Measurements from ENCODE around the gene MYO9B.

DNA sequence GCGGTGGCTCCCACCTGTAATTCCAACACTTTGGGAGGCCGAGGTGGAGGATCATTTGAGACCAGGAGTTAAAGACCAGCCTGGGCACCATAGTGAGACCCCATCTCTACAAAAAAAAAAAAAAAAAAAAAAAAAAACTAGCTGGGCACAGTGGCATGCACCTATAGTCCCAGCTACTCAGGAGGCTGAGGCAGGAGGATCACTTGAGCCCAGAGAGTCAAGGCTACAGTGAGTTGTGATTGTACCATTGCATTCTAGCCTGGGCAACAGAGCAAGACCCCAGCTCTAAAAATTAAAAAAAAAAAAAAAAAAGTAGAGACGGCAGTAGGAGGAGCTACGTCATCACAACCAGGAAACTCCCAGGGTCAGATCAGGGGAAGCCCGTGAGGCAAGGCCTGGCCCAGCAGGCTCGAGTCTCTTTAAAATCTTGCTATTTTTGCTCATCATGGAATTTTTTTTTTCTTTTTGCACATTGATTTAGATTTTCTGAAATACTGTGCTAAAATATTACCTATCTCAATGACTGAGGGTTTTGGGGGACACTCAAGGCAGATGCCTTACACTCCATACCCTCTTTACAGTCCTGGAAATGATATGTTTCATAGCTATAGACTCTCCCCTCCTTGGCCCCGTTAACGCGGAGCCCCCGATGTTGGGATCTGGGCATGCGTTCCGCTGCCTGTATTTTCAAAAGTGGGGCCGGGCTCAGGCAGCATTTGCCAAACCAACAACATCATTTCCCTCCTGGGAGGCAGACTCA, 95.1 kb downstream of the MYO9B start:
- TF ChIP-seq, protein P1, sequence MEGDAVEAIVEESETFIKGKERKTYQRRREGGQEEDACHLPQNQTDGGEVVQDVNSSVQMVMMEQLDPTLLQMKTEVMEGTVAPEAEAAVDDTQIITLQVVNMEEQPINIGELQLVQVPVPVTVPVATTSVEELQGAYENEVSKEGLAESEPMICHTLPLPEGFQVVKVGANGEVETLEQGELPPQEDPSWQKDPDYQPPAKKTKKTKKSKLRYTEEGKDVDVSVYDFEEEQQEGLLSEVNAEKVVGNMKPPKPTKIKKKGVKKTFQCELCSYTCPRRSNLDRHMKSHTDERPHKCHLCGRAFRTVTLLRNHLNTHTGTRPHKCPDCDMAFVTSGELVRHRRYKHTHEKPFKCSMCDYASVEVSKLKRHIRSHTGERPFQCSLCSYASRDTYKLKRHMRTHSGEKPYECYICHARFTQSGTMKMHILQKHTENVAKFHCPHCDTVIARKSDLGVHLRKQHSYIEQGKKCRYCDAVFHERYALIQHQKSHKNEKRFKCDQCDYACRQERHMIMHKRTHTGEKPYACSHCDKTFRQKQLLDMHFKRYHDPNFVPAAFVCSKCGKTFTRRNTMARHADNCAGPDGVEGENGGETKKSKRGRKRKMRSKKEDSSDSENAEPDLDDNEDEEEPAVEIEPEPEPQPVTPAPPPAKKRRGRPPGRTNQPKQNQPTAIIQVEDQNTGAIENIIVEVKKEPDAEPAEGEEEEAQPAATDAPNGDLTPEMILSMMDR (optimal IDR thresholded peaks at IDR 0.05 in 1 of 3, IDR thresholded peaks at IDR 0.05 in 1 of 3, conservative IDR thresholded peaks at IDR 0.05 in 1 of 3; ENCODE audit: extremely low read depth in 1 of 3, insufficient read depth in 2 of 3, low read length in 3 of 3), result no peak
- TF ChIP-seq EZH2 (IDR thresholded peaks at IDR 0.05; ENCODE audit: low read length), result no peak
